Prostate gland (tissue), 2 donors: ENCODE data around the gene UROS. TPM values are rescaled to one million over a fixed set of nuclear protein-coding genes. Genes with fewer than 3 reads are reported as not detected.

ENCODE experiments used
- DNase-seq: peaks from one replicate; pipeline ENCODE4 v3.0.0-alpha.2; 2019; ENCODE audit warnings: low spot score
- H3K27ac ChIP-seq, 2 donors: fragments of 200-600 bp; sonication (generic); 2 replicates each; pipeline ENCODE4 v1.5.1; 2017 to 2019
- H3K27me3 ChIP-seq: fragments of 200-600 bp; sonication (generic); replicated peaks from 2 replicates; pipeline ENCODE4 v1.5.1; 2019; ENCODE audit not compliant: insufficient read depth
- H3K36me3 ChIP-seq, 2 donors: fragments of 200-600 bp; sonication (generic); 1 replicate in 1 of 2; 2 replicates in 1 of 2; pipeline versions ENCODE4 v1.5.1 to v1.8.1; 2017 to 2019
- H3K4me1 ChIP-seq: fragments of 200-600 bp; sonication (generic); replicated peaks from 2 replicates; pipeline ENCODE4 v1.5.1; 2019
- H3K4me3 ChIP-seq, 2 donors: fragments of 200-600 bp; sonication (generic); 2 replicates each; pipeline ENCODE4 v1.5.1; 2017 to 2019
- H3K9me3 ChIP-seq: fragments of 200-600 bp; sonication (generic); 2 replicates; pipeline ENCODE4 v1.5.1; 2017
- POLR2A ChIP-seq: fragments of 450-650 bp; IDR thresholded peaks from one replicate; pipeline ENCODE4 v1.6.1; 2016; ENCODE audit warnings: antibody characterized with exemption, mild to moderate bottlenecking
- POLR2AphosphoS5 ChIP-seq: sonication (generic); formaldehyde crosslinking; IDR thresholded peaks from one replicate; pipeline ENCODE4 v1.6.1; 2017; ENCODE audit warnings: antibody characterized with exemption
- WGBS: methylation state at CpG from one replicate; pipeline ENCODE4 v1.1.5; 2018; 5-methylcytosine and 5-hydroxymethylcytosine counted together
- intact Hi-C: fragments of 100-400 bp; cut with DNase I; formaldehyde crosslinking; loops from one replicate; pipeline ENCODE4 v1.14.2; 2022
- total RNA-seq, 2 donors: library from RNA; depleted of rRNA; stranded (reverse); fragments of >200 nt; gene quantifications; one replicate each; pipeline ENCODE4 v1.1.0, GENCODE V29; 2016
- TF ChIP-seq, protein P1 (sequence below), 4 experiments: fragments of 200-600 bp in 2 of 4; fragments of 450-650 bp in 2 of 4; sonication (generic) in 2 of 4; IDR thresholded peaks; 1 replicate in 3 of 4; 2 replicates in 1 of 4; pipeline ENCODE4 v1.5.1; 2016 to 2019; ENCODE audit warnings: antibody characterized with exemption in 4 of 4, mild to moderate bottlenecking in 2 of 4, moderate library complexity in 2 of 4

The UROS gene
- total RNA-seq, 2 donors from 2014 or later: 45.0 to 49.0 TPM

DNA sequence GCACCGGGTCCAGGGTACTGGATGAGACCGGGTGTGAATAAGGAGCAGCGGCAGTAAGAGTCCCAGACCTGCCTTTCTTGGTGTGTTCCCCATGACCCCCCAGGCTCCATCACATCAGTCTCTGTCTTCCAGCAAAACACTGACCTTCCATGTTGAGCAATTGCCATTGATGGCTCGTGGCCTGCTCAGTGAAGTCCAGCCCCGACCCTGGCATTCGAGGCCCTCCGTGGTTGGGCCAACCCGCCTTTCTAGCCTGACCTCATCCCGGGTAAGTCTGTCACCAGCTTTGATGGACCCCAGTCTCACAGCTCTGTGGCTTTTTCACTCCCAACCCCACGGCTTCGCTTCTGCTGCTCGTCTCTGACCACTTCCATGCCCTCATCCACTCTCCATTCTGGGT, 53.9 kb downstream of the UROS start:
- intact Hi-C loops: no loop called here
- 92% methylated on average over 12 of the region's 12 CpGs for WGBS
- DNase-seq: no peak
- Histone ChIP-seq H3K27ac (no peak overlapping the region), H3K4me1 (no peaks in the 10 kb centered on the region), H3K4me3 (no peak overlapping the region), H3K9me3 (no peaks in the 10 kb centered on the region), H3K27me3 (no peaks in the 10 kb centered on the region), H3K36me3 (no peaks in the 10 kb centered on the region)
- TF ChIP-seq, protein P1, sequence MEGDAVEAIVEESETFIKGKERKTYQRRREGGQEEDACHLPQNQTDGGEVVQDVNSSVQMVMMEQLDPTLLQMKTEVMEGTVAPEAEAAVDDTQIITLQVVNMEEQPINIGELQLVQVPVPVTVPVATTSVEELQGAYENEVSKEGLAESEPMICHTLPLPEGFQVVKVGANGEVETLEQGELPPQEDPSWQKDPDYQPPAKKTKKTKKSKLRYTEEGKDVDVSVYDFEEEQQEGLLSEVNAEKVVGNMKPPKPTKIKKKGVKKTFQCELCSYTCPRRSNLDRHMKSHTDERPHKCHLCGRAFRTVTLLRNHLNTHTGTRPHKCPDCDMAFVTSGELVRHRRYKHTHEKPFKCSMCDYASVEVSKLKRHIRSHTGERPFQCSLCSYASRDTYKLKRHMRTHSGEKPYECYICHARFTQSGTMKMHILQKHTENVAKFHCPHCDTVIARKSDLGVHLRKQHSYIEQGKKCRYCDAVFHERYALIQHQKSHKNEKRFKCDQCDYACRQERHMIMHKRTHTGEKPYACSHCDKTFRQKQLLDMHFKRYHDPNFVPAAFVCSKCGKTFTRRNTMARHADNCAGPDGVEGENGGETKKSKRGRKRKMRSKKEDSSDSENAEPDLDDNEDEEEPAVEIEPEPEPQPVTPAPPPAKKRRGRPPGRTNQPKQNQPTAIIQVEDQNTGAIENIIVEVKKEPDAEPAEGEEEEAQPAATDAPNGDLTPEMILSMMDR (IDR thresholded peaks at IDR 0.05): no peak
- TF ChIP-seq POLR2A: no peak
- TF ChIP-seq POLR2AphosphoS5: no peak

DNA sequence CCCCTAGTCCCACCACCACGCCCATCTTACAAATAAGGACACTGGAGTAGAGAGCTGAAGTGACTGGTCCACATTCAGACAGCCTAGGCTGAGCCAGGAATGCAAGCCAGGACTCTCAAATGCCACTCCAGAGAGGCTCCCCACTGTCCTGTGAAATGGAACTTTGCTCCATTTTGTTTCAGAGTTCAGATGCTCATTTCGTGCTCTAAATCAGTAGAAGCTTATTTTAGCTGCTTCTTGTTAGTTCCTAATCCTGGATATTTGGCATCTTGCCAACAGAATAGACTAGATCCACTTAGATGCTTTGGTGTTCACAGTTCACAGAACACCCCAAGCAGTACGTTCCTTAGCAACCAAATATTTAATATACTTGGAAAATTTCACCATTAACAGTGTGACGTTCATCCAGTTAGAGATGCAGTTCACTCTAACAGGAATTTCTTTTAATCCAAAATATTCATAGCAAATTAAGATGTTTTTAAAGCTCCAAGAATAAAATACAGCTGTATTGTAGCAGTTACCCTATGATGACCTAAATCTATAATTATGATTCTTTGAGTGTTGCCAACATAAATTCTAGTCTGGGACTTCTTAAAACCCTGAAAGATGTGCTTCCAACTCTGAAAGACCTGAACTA, 54.7 kb downstream of the UROS start:
- WGBS: 54% methylated on average over 4 of the region's 4 CpGs
- DNase-seq: no peak
- Histone ChIP-seq H3K27ac (no peak overlapping the region), H3K4me1 (no peaks in the 10 kb centered on the region), H3K36me3 (no peaks in the 10 kb centered on the region), H3K9me3 (no peaks in the 10 kb centered on the region), H3K4me3 (no peak overlapping the region), H3K27me3 (no peaks in the 10 kb centered on the region)
- intact Hi-C loops: no loop called here
- TF ChIP-seq, protein P1 (IDR thresholded peaks at IDR 0.05): no peak
- TF ChIP-seq POLR2A (no peak), POLR2AphosphoS5 (no peak)

DNA sequence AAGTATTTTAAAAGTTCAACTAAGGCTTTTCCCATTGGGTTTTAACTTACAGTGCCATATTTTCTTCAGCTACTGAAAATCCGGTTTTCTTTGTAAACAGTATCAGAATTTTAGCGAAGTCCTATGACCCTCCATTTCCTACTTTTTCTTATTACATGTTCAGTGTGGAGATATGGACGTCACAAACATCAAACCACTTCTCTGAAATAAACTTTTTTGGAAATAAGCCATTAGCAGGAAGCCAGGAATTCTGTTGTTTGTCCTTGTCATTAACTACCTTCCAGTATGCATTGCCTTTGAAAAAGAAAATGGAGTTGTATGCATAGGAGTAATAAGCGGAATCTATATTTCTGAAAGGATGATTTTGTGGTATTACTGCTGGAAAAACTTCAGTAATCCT, 56.5 kb downstream of the UROS start:
- H3K27ac ChIP-seq: no peak overlapping the region
- no peaks in the 10 kb centered on the region for H3K36me3 ChIP-seq
- H3K9me3 ChIP-seq: no peaks in the 10 kb centered on the region
- H3K4me3 ChIP-seq: no peak overlapping the region
- TF ChIP-seq POLR2A (no peak), POLR2AphosphoS5 (no peak)
- TF ChIP-seq, protein P1 (IDR thresholded peaks at IDR 0.05): no peak
- DNase-seq: no peak
- H3K27me3 ChIP-seq: no peaks in the 10 kb centered on the region
- 79% methylated on average over 4 of the region's 4 CpGs for WGBS
- intact Hi-C loops: no loop called here
- no peaks in the 10 kb centered on the region for H3K4me1 ChIP-seq

DNA sequence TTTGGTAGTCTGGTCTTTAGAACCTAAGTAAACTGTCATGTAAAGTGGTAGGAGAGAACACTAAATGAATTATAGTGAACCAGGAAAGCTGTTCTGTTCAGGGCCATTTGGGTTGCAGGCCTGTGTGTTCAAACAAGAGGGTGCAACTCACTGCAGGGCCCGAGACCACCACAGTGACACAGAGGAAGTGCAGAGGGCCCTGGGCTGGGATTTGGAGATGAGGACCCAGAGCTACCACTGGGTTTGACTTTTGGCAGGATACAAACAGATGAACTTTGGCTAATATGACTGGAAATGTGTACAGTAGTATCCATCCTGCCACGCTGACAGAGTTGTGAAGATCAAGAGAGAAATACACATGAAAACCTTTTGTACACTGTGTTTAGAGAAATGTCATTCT, 57.2 kb downstream of the UROS start:
- Histone ChIP-seq H3K4me1 (no peaks in the 10 kb centered on the region), H3K9me3 (no peaks in the 10 kb centered on the region), H3K36me3 (no peaks in the 10 kb centered on the region), H3K27me3 (no peaks in the 10 kb centered on the region), H3K27ac (no peak overlapping the region), H3K4me3 (no peak overlapping the region)
- WGBS: 81% methylated on average over 2 of the region's 2 CpGs
- DNase-seq: no peak
- TF ChIP-seq, protein P1 (IDR thresholded peaks at IDR 0.05): no peak
- TF ChIP-seq POLR2AphosphoS5 (no peak), POLR2A (no peak)
- intact Hi-C loops: no loop called here
